GM20000 (cell line): ENCODE data around the gene FMN1.

Experiments
- DNase-seq: peaks from one replicate; pipeline ENCODE4 v3.0.0; 2012; ENCODE audit warnings: low spot score
- CTCF ChIP-seq: IDR thresholded peaks from 2 replicates; pipeline ENCODE4 v1.5.1; 2012; ENCODE audit warnings: mild to moderate bottlenecking, control low read depth; ENCODE audit errors: extremely low read depth, missing control alignments

The FMN1 gene

GRCh38 chr15:32843219-32843815 lies 351.2 kb downstream of the FMN1 start:
- TF ChIP-seq CTCF: no peak
- no peak for DNase-seq

- no peak for TF ChIP-seq CTCF
- DNase-seq: no peak
Observed at GRCh38 chr15:32842081-32842480, 352.4 kb downstream of the FMN1 start.

GRCh38 chr15:32840507-32841245 lies 353.8 kb downstream of the FMN1 start:
- TF ChIP-seq CTCF: no peak
- no peak for DNase-seq

- TF ChIP-seq CTCF: no peak
- DNase-seq: no peak
Observed at GRCh38 chr15:32838820-32839219, 355.7 kb downstream of the FMN1 start.

- no peak for DNase-seq
- no peak for TF ChIP-seq CTCF
Observed at GRCh38 chr15:32838338-32838737, 356.2 kb downstream of the FMN1 start.

- no peak for TF ChIP-seq CTCF
- DNase-seq: no peak
Observed at GRCh38 chr15:32837935-32838334, 356.6 kb downstream of the FMN1 start.

GRCh38 chr15:32834156-32834555 lies 360.4 kb downstream of the FMN1 start:
- DNase-seq: peak; percentile 43
- no peak for TF ChIP-seq CTCF
